ENCODE data around the gene NCCRP1. TPM values are rescaled to one million over a fixed set of nuclear protein-coding genes. Genes with fewer than 3 reads are reported as not detected.
A peak's percentile ranks its signal among the peaks of the same experiment; 100 is the strongest.
"Not testable (repeated sequence)": the region's sequence is repeated elsewhere in the genome, so short reads cannot be mapped to it uniquely, and the experiment has no call there.

NCCRP1 gene
- total and polyA plus RNA-seq, 2 experiments from 2014 or later: 2.5 to 7.0 TPM

DNA sequence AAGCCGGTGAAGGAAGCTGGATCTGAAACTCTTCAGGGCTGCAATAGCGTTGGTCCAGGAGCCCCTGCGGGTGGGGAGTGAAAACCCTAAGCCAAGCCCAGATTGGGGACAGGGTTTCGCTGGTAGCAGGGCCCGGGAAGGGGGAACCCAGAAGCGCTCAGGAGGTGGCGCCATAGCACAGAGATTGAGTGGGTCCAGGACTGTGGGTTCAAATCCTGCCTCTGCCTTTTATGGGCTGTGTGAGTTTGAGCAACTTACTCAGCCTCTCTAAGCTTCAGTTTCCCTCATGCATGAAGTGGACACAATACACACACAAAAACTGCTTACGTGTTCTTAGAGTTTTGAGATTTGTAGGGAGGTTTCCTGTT is 15.6 kb downstream of the NCCRP1 start:
- TF ChIP-seq, protein P1, sequence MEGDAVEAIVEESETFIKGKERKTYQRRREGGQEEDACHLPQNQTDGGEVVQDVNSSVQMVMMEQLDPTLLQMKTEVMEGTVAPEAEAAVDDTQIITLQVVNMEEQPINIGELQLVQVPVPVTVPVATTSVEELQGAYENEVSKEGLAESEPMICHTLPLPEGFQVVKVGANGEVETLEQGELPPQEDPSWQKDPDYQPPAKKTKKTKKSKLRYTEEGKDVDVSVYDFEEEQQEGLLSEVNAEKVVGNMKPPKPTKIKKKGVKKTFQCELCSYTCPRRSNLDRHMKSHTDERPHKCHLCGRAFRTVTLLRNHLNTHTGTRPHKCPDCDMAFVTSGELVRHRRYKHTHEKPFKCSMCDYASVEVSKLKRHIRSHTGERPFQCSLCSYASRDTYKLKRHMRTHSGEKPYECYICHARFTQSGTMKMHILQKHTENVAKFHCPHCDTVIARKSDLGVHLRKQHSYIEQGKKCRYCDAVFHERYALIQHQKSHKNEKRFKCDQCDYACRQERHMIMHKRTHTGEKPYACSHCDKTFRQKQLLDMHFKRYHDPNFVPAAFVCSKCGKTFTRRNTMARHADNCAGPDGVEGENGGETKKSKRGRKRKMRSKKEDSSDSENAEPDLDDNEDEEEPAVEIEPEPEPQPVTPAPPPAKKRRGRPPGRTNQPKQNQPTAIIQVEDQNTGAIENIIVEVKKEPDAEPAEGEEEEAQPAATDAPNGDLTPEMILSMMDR (IDR thresholded peaks at IDR 0.05; ENCODE audit: poor library complexity): peak; percentile 42
- no peak for TF ChIP-seq EZH2phosphoT487 (IDR thresholded peaks at IDR 0.05; ENCODE audit: low read depth, severe bottlenecking, unreplicated experiment)
- no peaks in the 10 kb centered on the region for H3K27me3 ChIP-seq
- H2AFZ ChIP-seq: no peak overlapping the region
- DNase-seq (ENCODE audit: low spot score): no peak
- no peak overlapping the region for H3K4me3 ChIP-seq
- H3K9me2 ChIP-seq (replicated peaks; ENCODE audit: insufficient read depth): no peaks in the 10 kb centered on the region
- no peaks in the 10 kb centered on the region for H3K4me1 ChIP-seq (ENCODE audit: insufficient read depth)
- no peaks in the 10 kb centered on the region for H3K36me3 ChIP-seq (replicated peaks; ENCODE audit: insufficient read depth, low read depth)
- H3K4me2 ChIP-seq: no peak overlapping the region
- no peaks in the 10 kb centered on the region for H3K9me3 ChIP-seq (ENCODE audit: low read depth)
- WGBS (ENCODE audit: low lambda C conversion rate, missing lambda C conversion rate): 29% methylated on average over 8 of the region's 8 CpGs
- H4K20me1 ChIP-seq (ENCODE audit: insufficient read depth, poor library complexity, severe bottlenecking): no peaks in the 10 kb centered on the region
- H3K27ac ChIP-seq: no peak overlapping the region
- H3K79me2 ChIP-seq: no peaks in the 10 kb centered on the region

DNA sequence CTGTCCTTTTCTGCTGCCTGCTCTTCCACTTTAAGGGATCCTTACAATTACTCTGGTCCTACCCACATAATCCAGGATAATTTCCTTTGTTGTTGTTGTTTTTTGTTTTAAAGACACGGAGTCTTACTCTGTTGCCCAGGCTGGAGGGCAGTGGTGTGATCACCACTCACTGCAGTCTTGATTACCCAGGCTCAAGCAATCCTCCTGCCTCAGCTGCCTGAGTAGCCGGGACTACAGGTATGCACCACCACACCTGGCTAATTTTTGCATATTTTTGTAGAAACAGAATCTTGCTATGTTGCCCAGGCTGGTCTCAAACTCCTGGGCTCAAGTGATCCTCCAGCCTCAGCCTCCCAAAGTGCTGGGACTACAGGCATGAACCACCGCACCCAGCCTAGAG is 18.6 kb downstream of the NCCRP1 start:
- H3K9me2 ChIP-seq (replicated peaks; ENCODE audit: insufficient read depth); H3K4me3 ChIP-seq; H3K4me2 ChIP-seq; H3K79me2 ChIP-seq; H2AFZ ChIP-seq; DNase-seq (ENCODE audit: low spot score); H3K4me1 ChIP-seq (ENCODE audit: insufficient read depth); H3K36me3 ChIP-seq (replicated peaks; ENCODE audit: insufficient read depth, low read depth); H3K27ac ChIP-seq; H3K9me3 ChIP-seq (ENCODE audit: low read depth); H4K20me1 ChIP-seq (ENCODE audit: insufficient read depth, poor library complexity, severe bottlenecking); H3K27me3 ChIP-seq: not testable (repeated sequence)
- WGBS (ENCODE audit: low lambda C conversion rate, missing lambda C conversion rate): 95% methylated on average over 3 of the region's 3 CpGs

DNA sequence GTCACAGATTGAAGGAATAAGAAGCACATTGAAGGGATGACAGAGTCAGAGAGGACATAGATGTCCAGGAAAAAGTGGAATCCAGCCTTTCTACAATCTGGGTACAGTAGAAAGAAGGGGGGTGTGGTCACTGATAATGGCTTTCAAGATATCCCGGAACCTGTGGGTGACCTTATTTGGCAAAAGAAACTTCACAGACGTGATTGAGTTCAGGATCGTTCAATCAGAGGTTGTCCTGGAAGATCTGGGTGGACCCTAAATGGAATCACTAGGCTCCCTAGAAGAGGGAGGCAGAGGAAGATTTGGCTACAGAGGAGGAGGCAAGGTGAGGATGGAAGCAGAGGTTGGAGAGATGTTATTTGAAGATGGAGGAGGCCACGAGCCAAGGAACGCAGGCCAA is 20.3 kb downstream of the NCCRP1 start:
- Histone ChIP-seq H2AFZ (no peak overlapping the region), H3K27me3 (no peaks in the 10 kb centered on the region), H3K4me1 (ENCODE audit: insufficient read depth) (no peaks in the 10 kb centered on the region), H3K27ac (no peak overlapping the region), H3K36me3 (replicated peaks; ENCODE audit: insufficient read depth, low read depth) (no peaks in the 10 kb centered on the region), H3K79me2 (no peaks in the 10 kb centered on the region), H3K9me2 (replicated peaks; ENCODE audit: insufficient read depth) (no peaks in the 10 kb centered on the region), H3K4me3 (no peak overlapping the region), H4K20me1 (ENCODE audit: insufficient read depth, poor library complexity, severe bottlenecking) (no peaks in the 10 kb centered on the region), H3K4me2 (no peak overlapping the region), H3K9me3 (ENCODE audit: low read depth) (no peaks in the 10 kb centered on the region)
- no peak for TF ChIP-seq EZH2 (IDR thresholded peaks at IDR 0.05; ENCODE audit: borderline replicate concordance)
- TF ChIP-seq EZH2phosphoT487 (IDR thresholded peaks at IDR 0.05; ENCODE audit: low read depth, severe bottlenecking, unreplicated experiment): no peak
- TF ChIP-seq, protein P1 (IDR thresholded peaks at IDR 0.05; ENCODE audit: poor library complexity): no peak
- DNase-seq (ENCODE audit: low spot score): no peak
- 89% methylated on average over 5 of the region's 5 CpGs for WGBS (ENCODE audit: low lambda C conversion rate, missing lambda C conversion rate)

DNA sequence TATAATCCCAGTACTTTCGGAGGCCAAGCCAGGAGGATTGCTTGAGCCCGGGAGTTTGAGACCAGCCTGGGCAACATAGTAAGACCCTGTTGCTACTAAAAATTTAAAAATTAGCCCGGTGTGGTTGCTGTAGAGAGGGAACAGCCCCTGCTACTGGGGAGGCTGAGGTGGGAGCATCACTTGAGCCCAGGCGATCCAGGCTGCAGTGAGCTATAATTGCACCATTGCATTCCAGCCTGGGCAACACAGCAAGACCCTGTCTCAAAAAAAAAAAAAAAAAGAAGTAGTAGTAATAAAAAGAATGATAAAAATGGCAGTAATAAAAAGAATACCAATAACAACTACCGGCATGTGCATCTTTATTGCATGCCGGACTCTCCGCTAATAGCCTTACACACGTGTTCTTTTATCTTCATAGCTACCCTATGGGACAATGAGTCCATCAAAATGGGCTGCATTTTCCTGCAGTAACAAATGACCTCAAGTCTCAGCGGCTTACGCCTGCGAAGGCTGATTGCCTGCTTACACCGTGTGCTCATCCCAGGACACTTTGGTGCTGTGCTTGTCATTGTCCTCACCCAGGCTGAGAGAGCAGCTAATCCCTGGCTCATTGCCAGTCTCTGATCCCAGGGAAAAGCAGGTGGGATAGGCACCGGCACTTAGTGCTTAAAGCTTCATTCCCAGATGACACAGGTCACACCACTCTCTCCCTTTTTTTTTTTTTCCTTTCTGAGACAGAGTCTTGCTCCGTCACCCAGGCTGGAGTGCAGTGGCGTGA is 21.7 kb downstream of the NCCRP1 start:
- Histone ChIP-seq H3K9me3 (ENCODE audit: low read depth) (no peaks in the 10 kb centered on the region), H3K27me3 (no peaks in the 10 kb centered on the region), H3K36me3 (replicated peaks; ENCODE audit: insufficient read depth, low read depth) (no peaks in the 10 kb centered on the region), H3K4me3 (no peak overlapping the region), H2AFZ (no peak overlapping the region), H3K79me2 (no peaks in the 10 kb centered on the region), H3K4me2 (no peak overlapping the region), H4K20me1 (ENCODE audit: insufficient read depth, poor library complexity, severe bottlenecking) (no peaks in the 10 kb centered on the region), H3K4me1 (ENCODE audit: insufficient read depth) (no peaks in the 10 kb centered on the region), H3K27ac (no peak overlapping the region), H3K9me2 (replicated peaks; ENCODE audit: insufficient read depth) (no peaks in the 10 kb centered on the region)
- no peak for TF ChIP-seq EZH2phosphoT487 (IDR thresholded peaks at IDR 0.05; ENCODE audit: low read depth, severe bottlenecking, unreplicated experiment)
- TF ChIP-seq EZH2 (IDR thresholded peaks at IDR 0.05; ENCODE audit: borderline replicate concordance): no peak
- TF ChIP-seq, protein P1 (IDR thresholded peaks at IDR 0.05; ENCODE audit: poor library complexity): no peak
- 86% methylated on average over 13 of the region's 15 CpGs for WGBS (ENCODE audit: low lambda C conversion rate, missing lambda C conversion rate)
- no peak for DNase-seq (ENCODE audit: low spot score)

DNA sequence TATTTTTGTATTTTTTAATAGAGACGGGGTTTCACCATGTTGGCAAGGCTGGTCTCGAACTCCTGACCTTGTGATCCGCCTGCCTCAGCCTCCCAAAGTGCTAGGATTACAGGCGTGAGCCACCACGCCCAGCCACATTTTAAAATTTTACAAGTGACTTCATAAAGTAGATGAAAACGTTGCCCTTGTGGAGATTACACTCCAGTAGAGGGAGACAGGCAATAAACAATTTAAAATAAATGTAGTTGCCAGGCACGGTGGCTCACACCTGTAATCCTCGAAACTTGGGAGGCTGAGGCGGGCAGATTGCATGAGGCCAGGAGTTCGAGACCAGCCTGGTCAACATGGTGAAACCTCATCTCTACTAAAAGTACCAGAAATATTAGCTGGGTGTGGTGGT is 22.3 kb downstream of the NCCRP1 start:
- not testable (repeated sequence) for H2AFZ ChIP-seq; DNase-seq (ENCODE audit: low spot score); H3K36me3 ChIP-seq (replicated peaks; ENCODE audit: insufficient read depth, low read depth); H3K27me3 ChIP-seq; H3K9me2 ChIP-seq (replicated peaks; ENCODE audit: insufficient read depth); H3K4me2 ChIP-seq; H3K4me1 ChIP-seq (ENCODE audit: insufficient read depth); H3K9me3 ChIP-seq (ENCODE audit: low read depth); H3K79me2 ChIP-seq; H4K20me1 ChIP-seq (ENCODE audit: insufficient read depth, poor library complexity, severe bottlenecking); H3K4me3 ChIP-seq; H3K27ac ChIP-seq
- 78% methylated on average over 10 of the region's 10 CpGs for WGBS (ENCODE audit: low lambda C conversion rate, missing lambda C conversion rate)

Measured in hepatocyte (in vitro differentiated cells).